K562 (cell line): ENCODE measurements around the gene PHACTR3. TPM values are rescaled to one million over a fixed set of nuclear protein-coding genes. Genes with fewer than 3 reads are reported as not detected.

Experiments
- ATAC-seq: fragments of 200-7000 bp; cut with Tn5 transposase; 3 replicates; pipeline ENCODE4 v1.9.1; 2020; ENCODE audit warnings: moderate library complexity
- BruUV-seq: library from RNA; stranded (reverse); fragments of 400-500 nt; replicated peaks from 2 replicates; lab custom pipeline; 2021; lab: Mats Ljungman, UMichigan
- CTCF ChIA-PET: fragments of 300-600 bp; formaldehyde crosslinking; extraction: SDS; loops from one replicate; lab custom pipeline; 2021; ENCODE audit warnings: low intra/inter-chr PET ratio; lab: Yijun Ruan, JAX
- POLR2A ChIA-PET: fragments of 300-600, 350-650 bp; sonication (Branson Sonifier 250); formaldehyde crosslinking; extraction: SDS; loops from one replicate; lab custom pipeline; 2021; ENCODE audit warnings: antibody characterized with exemption, inconsistent platforms; lab: Yijun Ruan, JAX
- DNase-seq, 4 experiments: peaks; one replicate each; pipeline versions ENCODE4 v3.0.0 to v3.0.0-alpha.2; 2011 to 2018; ENCODE audit warnings: low spot score in 3 of 4, mixed read lengths in 3 of 4; ENCODE audit errors: extremely low read depth in 1 of 4
- FAIRE-seq: peaks from 2 replicates; lab custom pipeline; 2011; peaks lifted over from hg19 to GRCh38; lab: Jason Lieb, UNC
- H2AFZ ChIP-seq: 2 replicates; pipeline ENCODE4 v1.6.0; 2011; ENCODE audit warnings: low read depth, low read length, control low read depth, inconsistent platforms
- H3K27ac ChIP-seq: fragments of 200-600 bp; 3 replicates; pipeline ENCODE4 v1.8.0; 2011; ENCODE audit warnings: low read depth, mild to moderate bottlenecking, control low read depth, inconsistent platforms, low read length, moderate library complexity, mixed read lengths; ENCODE audit errors: extremely low read depth
- H3K27me3 ChIP-seq, 2 experiments: fragments of 300-600 bp in 1 of 2; 2 replicates in 1 of 2; 3 replicates in 1 of 2; pipeline versions ENCODE4 v1.6.0 to v1.8.0; 2011; ENCODE audit warnings: inconsistent platforms in 2 of 2, low read length in 2 of 2, mild to moderate bottlenecking in 1 of 2, mixed read lengths in 1 of 2, moderate library complexity in 1 of 2; ENCODE audit not compliant: control insufficient read depth in 2 of 2, insufficient read depth in 2 of 2
- H3K36me3 ChIP-seq: fragments of 300-600 bp; 3 replicates; pipeline ENCODE4 v1.8.0; 2011; ENCODE audit warnings: mild to moderate bottlenecking, low read length, inconsistent platforms; ENCODE audit not compliant: control insufficient read depth, insufficient read depth
- H3K4me1 ChIP-seq, 2 experiments: fragments of 200-600 bp in 1 of 2; replicated peaks in 1 of 2; 2 replicates in 1 of 2; 3 replicates in 1 of 2; pipeline versions ENCODE4 v1.5.1 to v1.8.0; 2011; ENCODE audit warnings: inconsistent platforms in 2 of 2, low read length in 2 of 2, mild to moderate bottlenecking in 1 of 2, mixed read lengths in 1 of 2, moderate library complexity in 1 of 2; ENCODE audit not compliant: control insufficient read depth in 2 of 2, insufficient read depth in 2 of 2
- H3K4me2 ChIP-seq: 2 replicates; pipeline ENCODE4 v1.6.1; 2011; ENCODE audit warnings: low read length, control low read depth, inconsistent platforms, mixed read lengths; ENCODE audit not compliant: insufficient read depth
- H3K4me3 ChIP-seq: fragments of 200-600 bp; sonication (generic), shearing (Covaris generic); 2 replicates; pipeline ENCODE4 v1.5.1; 2016; ENCODE audit warnings: control low read depth, inconsistent platforms
- H3K79me2 ChIP-seq: fragments of 200-600 bp; 3 replicates; pipeline ENCODE4 v1.8.0; 2011; ENCODE audit warnings: low read length, inconsistent platforms; ENCODE audit not compliant: control insufficient read depth, insufficient read depth
- H3K9ac ChIP-seq, 2 experiments: 2 replicates each; pipeline versions ENCODE4 v1.6.0 to v1.6.1; 2011; ENCODE audit warnings: low read depth in 2 of 2, low read length in 2 of 2, control low read depth in 1 of 2, inconsistent platforms in 1 of 2, mild to moderate bottlenecking in 1 of 2, mixed read lengths in 1 of 2; ENCODE audit not compliant: insufficient read depth in 1 of 2
- H3K9me1 ChIP-seq: one replicate; pipeline ENCODE4 v1.6.0; 2011; ENCODE audit warnings: inconsistent platforms, mild to moderate bottlenecking, low read length, moderate library complexity; ENCODE audit not compliant: control insufficient read depth, insufficient read depth
- H3K9me3 ChIP-seq: replicated peaks from 2 replicates; pipeline ENCODE4 v1.5.1; 2011; ENCODE audit warnings: low read depth, low read length, inconsistent platforms; ENCODE audit not compliant: control insufficient read depth, insufficient read depth
- H4K20me1 ChIP-seq: replicated peaks from 2 replicates; pipeline ENCODE4 v1.6.1; 2011; ENCODE audit warnings: low read length, inconsistent platforms, mixed read lengths; ENCODE audit not compliant: control insufficient read depth, insufficient read depth
- ARID4B ChIP-seq: sonication (generic); formaldehyde crosslinking; IDR thresholded peaks from 2 replicates; pipeline ENCODE4 v1.8.0; 2022; ENCODE audit warnings: mild to moderate bottlenecking, missing genetic modification reagents
- FUS ChIP-seq: fragments of 200-400 bp; formaldehyde crosslinking; optimal IDR thresholded peaks from 2 replicates; pipeline ENCODE3; 2017; ENCODE audit warnings: low read depth, low read length
- GTF3C2 ChIP-seq: IDR thresholded peaks from 3 replicates; pipeline ENCODE4 v1.6.1; 2011; ENCODE audit warnings: borderline replicate concordance, mild to moderate bottlenecking, moderate library complexity; ENCODE audit not compliant: insufficient read length; ENCODE audit errors: extremely low read depth
- HNRNPK ChIP-seq: fragments of 200-400 bp; formaldehyde crosslinking; IDR thresholded peaks from one replicate; pipeline ENCODE4 v1.6.1; 2018; ENCODE audit warnings: mild to moderate bottlenecking, low read depth, low read length; ENCODE audit not compliant: poor library complexity, severe bottlenecking
- TEAD1 ChIP-seq, 2 experiments: fragments of 450-650 bp in 1 of 2; sonication (generic) in 1 of 2; formaldehyde crosslinking; IDR thresholded peaks; 2 replicates each; pipeline versions ENCODE4 v1.4.0 to v1.8.0; 2020 to 2022; ENCODE audit warnings: mild to moderate bottlenecking in 2 of 2, missing genetic modification reagents in 1 of 2
- YY1 ChIP-seq, 3 experiments: IDR thresholded peaks; 2 replicates each; pipeline ENCODE4 v1.6.1; 2011; ENCODE audit warnings: low read length in 2 of 3, mild to moderate bottlenecking in 2 of 3, moderate library complexity in 2 of 3, borderline replicate concordance in 1 of 3, control low read depth in 1 of 3, low read depth in 1 of 3; ENCODE audit not compliant: insufficient read depth in 3 of 3, insufficient replicate concordance in 2 of 3, control insufficient read depth in 1 of 3, insufficient read length in 1 of 3; ENCODE audit errors: extremely low read depth in 1 of 3
- ZBTB17 ChIP-seq: fragments of 450-650 bp; formaldehyde crosslinking; IDR thresholded peaks from 2 replicates; pipeline ENCODE4 v1.4.0; 2020; ENCODE audit warnings: mild to moderate bottlenecking
- ZBTB9 ChIP-seq: fragments of 450-650 bp; formaldehyde crosslinking; IDR thresholded peaks from 2 replicates; pipeline ENCODE4 v1.4.0; 2020; ENCODE audit warnings: mild to moderate bottlenecking, moderate library complexity
- ZC3H4 ChIP-seq: sonication (generic); formaldehyde crosslinking; IDR thresholded peaks from 2 replicates; pipeline ENCODE4 v1.9.0; 2021; ENCODE audit warnings: missing genetic modification reagents, borderline replicate concordance
- ZNF23 ChIP-seq: fragments of 250-450 bp; sonication (Bioruptor Pico); IDR thresholded peaks from 2 replicates; pipeline ENCODE4 v1.4.0; 2020; ENCODE audit warnings: mild to moderate bottlenecking
- ZNF311 ChIP-seq: fragments of 250-450 bp; sonication (Bioruptor Pico); IDR thresholded peaks from 2 replicates; pipeline ENCODE4 v1.4.0; 2020; ENCODE audit warnings: mild to moderate bottlenecking, moderate library complexity
- WGBS: fragments of 100-300 bp; shearing (Covaris generic); methylation state at CpG from one replicate; pipeline ENCODE4 v1.1.6; 2016; ENCODE audit warnings: low coverage, mixed read lengths; ENCODE audit not compliant: insufficient coverage; ENCODE audit errors: missing lambda C conversion rate; 5-methylcytosine and 5-hydroxymethylcytosine counted together
- in situ Hi-C: fragments of 300-500 bp; cut with MboI; formaldehyde crosslinking; loops from 4 replicates; pipeline ENCODE4 v1.15.0; 2018; ENCODE audit warnings: inconsistent platforms, mixed read lengths
- intact Hi-C: fragments of 100-400 bp; cut with micrococcal nuclease; formaldehyde crosslinking; loops from 2 replicates; pipeline ENCODE4 v1.14.2; 2022
- polyA plus RNA-seq, 8 experiments: library from polyadenylated mRNA; depleted of rRNA in 4 of 8; stranded (reverse) in 5 of 8; unstranded in 3 of 8; fragments of >200 nt; fragmentation: Nextera tagmentation in 2 of 8; fragmentation: Illumina TruSeq in 1 of 8; extraction: Ambion mirVana in 2 of 8; extraction: Trizol in 1 of 8; gene quantifications; 2 replicates each; pipeline versions ENCODE4 v1.2.1 to v1.2.3, GENCODE V29; 2011 to 2014; ENCODE audit warnings: inconsistent platforms in 1 of 8, missing spikeins in 1 of 8
- total RNA-seq, 7 experiments: library from RNA; depleted of rRNA in 6 of 7; stranded (reverse); fragments of >200 nt in 6 of 7; fragmentation: Illumina TruSeq in 2 of 7; extraction: Trizol in 2 of 7; gene quantifications; 2 replicates each; pipeline versions ENCODE4 v1.2.1 to v1.2.3, GENCODE V29; 2011 to 2021; ENCODE audit warnings: low replicate concordance in 1 of 7

The PHACTR3 gene
- total and polyA plus RNA-seq, 9 of the 15 experiments (the other 6 are each of a cell fraction or from before 2014, with no cell fraction given) = not detected

GRCh38 chr20:59569305-59569704, 35.0 kb upstream of the PHACTR3 start (continued):
- TF ChIP-seq ARID4B (CRISPR knock-in tag) = no peak
- no peak for TF ChIP-seq TEAD1 (CRISPR knock-in tag; IDR thresholded peaks at IDR 0.05)
- no peak for TF ChIP-seq ZNF311 (CRISPR knock-in tag)

GRCh38 chr20:59571151-59571550, 33.2 kb upstream of the PHACTR3 start:
- 1% methylated on average over 7 of the region's 7 CpGs for WGBS
- H4K20me1 ChIP-seq = peaks cover 5% of the 10 kb centered on the region; the same call in 1 of the 2 replicates
- FAIRE-seq (no peak), ATAC-seq (no peak), DNase-seq (no peak)
- ChIA-PET CTCF (interaction anchor here (1.9 kb wide), 1 partner anchor 180 kb away, joined by 8 read pairs; no protein-coding TSS in a partner anchor), POLR2A (no interaction called here)
- peaks cover under 1 to 9% of the 10 kb centered on the region in 2 experiments; a peak in 2 of 5 replicates for H3K27me3 ChIP-seq
- no TSS peak for BruUV-seq
- no peaks in the 10 kb centered on the region for H3K9me3 ChIP-seq
- H3K9me1 ChIP-seq = no peaks in the 10 kb centered on the region
- no peak overlapping the region for H2AFZ ChIP-seq
- in situ Hi-C loops = no loop called here
- H3K27ac ChIP-seq = no peak overlapping the region
- no peaks in the 10 kb centered on the region for H3K36me3 ChIP-seq
- no peak overlapping the region for H3K9ac ChIP-seq
- no peak overlapping the region for H3K4me3 ChIP-seq
- H3K4me2 ChIP-seq = no peak overlapping the region
- peaks cover 0 to 6% of the 10 kb centered on the region in 2 experiments; a peak in 2 of 5 replicates for H3K4me1 ChIP-seq
- intact Hi-C loops = loop anchor here (1.0 kb wide), 1 partner anchor 180 kb away; no protein-coding TSS in a partner anchor
- H3K79me2 ChIP-seq = no peaks in the 10 kb centered on the region
- TF ChIP-seq ZBTB9 (CRISPR knock-in tag) (no peak), YY1 (IDR thresholded peaks at IDR 0.05; ENCODE audit: borderline replicate concordance in 1 of 3, control insufficient read depth in 1 of 3, extremely low read depth in 1 of 3, insufficient read depth in 3 of 3, insufficient read length in 1 of 3, insufficient replicate concordance in 2 of 3, low read depth in 1 of 3, low read length in 2 of 3) (no peak), FUS (no peak), ZBTB17 (CRISPR knock-in tag) (no peak), HNRNPK (no peak), ZC3H4 (no peak), ZNF23 (CRISPR knock-in tag) (no peak), GTF3C2 (no peak)
